Pons (tissue), 1 donor: ENCODE measurements around the gene TMEM247.

Source experiments
- DNase-seq: peaks from one replicate; pipeline ENCODE4 v3.0.0-alpha.2; 2016; ENCODE audit warnings: low spot score

Gene TMEM247

GRCh38 chr2:46489423-46490174 is 10.2 kb downstream of the TMEM247 start:
- DNase-seq: peak; percentile 71

- peak; percentile 94 for DNase-seq
These were observed 11.3 kb downstream of the TMEM247 start for GRCh38 chr2:46490521-46491141.

DNA sequence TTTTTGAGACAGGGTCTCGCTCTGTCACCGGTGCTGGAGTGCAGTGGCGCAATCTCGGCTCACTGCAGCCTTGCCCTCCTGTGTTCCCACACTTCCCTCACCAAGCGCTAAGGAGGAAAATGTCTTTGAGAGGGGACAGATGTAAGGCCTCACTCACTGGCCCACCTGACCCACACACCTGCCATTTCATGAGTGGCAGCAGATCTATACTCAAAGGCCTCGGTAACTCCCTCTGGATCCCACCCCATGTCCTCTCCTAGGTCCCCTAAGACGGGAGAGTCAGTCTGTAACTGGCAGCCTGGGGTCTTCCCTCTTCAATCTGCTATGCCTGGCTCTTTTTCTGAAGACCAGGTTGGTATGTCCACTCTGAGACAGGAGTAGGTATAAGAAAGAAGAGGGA is 12.9 kb downstream of the TMEM247 start:
- no peak for DNase-seq

- DNase-seq: no peak
These were observed 14.0 kb downstream of the TMEM247 start for GRCh38 chr2:46493241-46493970.

DNA sequence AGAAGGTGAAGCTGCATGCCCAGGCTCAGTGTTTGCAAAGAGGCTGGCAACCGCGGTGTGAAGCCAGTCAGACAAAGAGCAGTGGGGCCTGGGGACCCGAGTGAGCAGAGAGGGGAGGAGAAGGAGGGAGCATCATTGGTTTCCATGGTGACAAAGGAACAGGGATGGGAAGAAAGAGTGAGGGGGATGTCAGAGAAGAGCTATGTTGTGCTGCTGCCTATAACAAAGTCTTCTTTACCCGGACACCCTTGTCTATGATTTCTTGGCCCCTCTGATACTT is 14.5 kb downstream of the TMEM247 start:
- DNase-seq: no peak

DNA sequence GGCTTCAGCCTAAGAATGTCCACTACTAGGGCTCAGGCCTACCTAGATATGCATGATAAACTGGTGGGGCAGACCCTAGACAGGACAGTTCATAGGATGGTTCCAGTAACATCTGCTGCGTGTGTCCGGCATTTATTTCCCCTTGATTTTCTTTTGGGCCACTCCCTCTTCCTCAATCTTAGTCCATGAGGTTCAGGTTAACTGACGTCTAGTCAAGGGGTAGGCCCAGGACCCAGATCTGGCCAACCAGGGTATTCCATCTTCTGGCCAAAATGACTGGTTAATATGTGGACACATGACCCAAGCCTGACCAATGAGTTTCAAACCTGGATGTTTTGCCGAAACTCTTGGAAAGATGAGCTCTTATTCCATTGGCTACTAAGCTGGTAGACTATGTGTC is 15.2 kb downstream of the TMEM247 start:
- DNase-seq: no peak

DNA sequence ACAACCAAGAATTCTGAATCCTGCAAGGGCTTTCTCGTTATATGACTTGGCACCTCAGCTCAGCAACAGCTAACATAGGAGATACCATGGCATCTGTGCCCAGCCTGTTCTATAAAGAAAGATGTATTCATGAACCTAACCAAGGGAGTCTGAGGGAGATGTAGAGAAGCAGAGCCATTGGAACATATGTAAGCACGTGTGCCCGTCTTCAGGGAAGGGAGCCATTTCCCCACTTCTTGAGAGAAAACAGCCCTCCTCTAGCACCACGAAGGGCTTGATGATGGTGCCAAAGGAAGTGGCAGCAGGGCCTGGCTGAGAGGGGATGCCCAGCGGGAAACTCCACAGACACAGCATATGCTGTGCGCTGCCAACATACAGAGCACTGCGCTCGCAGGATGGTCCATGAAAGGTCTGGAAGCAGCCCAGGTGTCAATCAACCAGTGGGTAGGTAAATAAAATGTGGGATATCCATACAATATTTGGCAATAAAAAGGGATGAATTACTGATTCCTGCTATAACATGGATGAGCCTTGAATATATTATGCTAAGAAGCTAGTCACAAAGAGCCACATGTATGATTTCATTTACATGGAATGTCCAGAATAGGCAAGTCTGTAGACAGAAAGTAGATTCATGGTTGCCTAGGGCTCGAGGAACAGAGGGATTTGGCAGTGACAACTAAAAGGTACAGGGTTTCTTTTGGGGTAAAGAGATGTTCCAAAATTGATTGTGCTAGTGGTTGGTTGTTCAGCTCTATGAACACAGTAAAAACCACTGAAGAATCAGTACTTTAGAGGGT is 16.1 kb downstream of the TMEM247 start:
- DNase-seq: no peak

DNA sequence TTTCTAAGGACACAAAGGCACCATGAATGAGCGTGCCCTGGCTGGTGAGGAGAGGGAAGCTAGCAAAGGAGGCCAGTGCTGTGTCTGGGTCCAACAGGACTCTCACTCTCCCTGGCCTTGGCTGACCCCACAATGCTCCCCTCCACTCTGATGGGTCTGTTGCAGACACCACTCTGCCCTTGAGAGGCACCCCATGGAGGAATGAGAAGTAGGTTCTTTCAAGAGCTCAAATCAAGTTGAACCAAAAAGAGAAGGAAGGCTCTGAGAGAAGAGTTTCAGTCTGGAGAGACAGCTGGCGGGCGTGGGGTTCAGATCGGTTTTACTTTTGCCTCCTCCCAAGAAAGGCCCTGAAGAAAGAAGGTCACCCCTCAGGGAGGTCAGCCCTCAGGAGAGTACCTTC is 18.4 kb downstream of the TMEM247 start:
- no peak for DNase-seq

- no peak for DNase-seq
These were observed 19.3 kb downstream of the TMEM247 start for GRCh38 chr2:46498681-46499080.

DNA sequence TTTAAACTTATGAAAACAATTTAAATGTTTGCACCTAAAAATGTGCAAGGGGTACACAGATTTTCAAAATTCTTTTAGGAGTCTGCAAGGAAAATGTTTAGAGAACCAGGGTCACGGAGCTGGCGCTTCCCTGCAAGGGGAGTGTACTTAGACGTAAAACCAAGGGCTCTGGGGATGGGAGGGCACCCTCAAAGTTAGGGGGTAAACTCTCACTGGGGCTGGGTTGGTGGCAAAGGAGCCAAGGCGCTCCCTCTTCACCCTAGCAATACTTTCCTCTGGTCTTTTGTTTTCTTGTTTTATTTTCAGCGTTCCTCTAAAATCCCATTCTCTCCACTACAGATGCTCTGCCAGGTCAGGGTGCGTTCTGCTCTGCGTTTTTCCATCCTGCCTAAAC is 20.0 kb downstream of the TMEM247 start:
- no peak for DNase-seq

GRCh38 chr2:46500801-46501200 is 21.4 kb downstream of the TMEM247 start:
- no peak for DNase-seq

DNA sequence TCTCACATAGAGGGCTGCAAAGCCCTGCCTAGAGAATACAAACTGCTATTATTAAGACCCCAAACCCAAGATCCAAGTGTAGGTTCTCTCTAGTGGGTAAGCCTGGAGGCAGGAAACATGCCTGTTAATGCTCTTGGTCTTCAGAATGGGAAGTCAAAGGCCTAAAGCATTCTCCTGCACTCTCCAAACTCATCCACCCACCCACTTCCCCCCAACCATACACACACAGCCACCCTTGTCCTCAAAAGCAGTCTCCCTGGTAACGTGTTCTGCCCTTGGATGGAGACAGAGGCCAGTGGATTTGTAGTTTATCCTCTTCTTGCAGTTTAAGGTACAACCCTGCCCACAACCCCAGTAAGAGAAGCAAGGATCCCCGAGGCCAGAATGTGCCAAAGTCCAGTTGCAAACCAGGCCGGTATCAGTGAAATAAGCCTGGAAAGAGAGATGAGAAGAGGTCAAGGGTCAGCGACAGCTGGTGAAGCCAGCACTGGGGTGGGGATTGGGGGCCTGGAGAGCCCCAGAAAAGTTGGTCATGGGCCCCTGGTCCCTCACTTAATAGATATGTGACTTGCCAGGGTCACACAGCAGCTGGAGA is 23.0 kb downstream of the TMEM247 start:
- no peak for DNase-seq

GRCh38 chr2:46503686-46504085 is 24.3 kb downstream of the TMEM247 start:
- DNase-seq: no peak

GRCh38 chr2:46504221-46504620 is 24.9 kb downstream of the TMEM247 start:
- no peak for DNase-seq

GRCh38 chr2:46504685-46505471 is 25.5 kb downstream of the TMEM247 start:
- no peak for DNase-seq

DNA sequence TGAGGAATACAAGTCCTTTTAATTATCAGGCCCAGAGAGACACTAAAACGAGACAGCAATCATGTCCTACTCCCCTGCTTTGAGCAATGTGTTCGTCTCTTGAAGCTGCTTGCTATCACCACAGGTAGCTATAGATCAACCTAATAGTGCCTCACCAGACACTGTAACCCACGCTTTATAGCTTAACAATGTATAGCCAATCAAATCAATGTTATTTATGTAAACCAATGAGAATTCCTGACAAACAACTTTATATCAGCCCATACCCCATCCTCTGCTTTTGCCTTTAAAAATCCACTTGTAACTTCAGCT is 26.1 kb downstream of the TMEM247 start:
- DNase-seq: no peak

GRCh38 chr2:46506131-46506706 is 26.9 kb downstream of the TMEM247 start:
- no peak for DNase-seq

GRCh38 chr2:46508312-46508711 is 28.9 kb downstream of the TMEM247 start:
- no peak for DNase-seq

DNA sequence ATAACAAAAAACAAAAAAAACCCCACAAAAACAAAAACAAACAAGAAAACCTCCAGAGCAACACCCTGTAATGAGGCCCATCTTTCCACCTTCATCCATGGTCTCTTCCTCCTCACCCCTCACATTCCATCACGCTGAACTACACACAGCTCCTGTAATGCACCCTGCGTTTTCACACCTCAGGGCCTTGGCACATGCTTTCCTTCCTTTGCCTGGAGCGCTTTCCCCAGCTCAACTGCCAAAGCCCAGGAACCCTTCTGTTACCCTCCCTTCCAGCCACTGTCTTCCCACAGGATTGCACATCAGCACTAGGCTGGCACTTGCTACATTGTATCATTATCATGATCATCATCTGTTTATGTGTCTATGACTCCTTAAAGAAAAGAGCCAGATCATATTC is 29.4 kb downstream of the TMEM247 start:
- DNase-seq: no peak

DNA sequence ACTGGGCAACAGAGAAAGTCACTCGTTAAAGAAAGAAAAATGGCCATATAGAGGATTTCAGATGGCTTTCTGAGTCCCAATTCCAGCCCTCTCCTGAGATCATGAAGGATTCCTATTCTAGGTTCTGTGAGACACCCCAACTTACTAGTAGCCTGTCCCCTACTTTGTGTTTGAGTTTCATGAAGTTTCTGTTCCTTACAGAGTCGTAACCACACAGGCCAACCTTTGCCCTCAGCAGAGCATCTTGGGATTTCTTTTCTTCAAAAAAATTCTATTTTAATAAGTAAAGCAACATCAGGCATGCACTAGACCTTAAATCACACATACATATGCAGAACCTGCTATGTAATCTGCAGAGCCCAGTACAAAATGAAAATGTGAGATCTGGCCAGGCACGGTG is 30.4 kb downstream of the TMEM247 start:
- DNase-seq: no peak

DNA sequence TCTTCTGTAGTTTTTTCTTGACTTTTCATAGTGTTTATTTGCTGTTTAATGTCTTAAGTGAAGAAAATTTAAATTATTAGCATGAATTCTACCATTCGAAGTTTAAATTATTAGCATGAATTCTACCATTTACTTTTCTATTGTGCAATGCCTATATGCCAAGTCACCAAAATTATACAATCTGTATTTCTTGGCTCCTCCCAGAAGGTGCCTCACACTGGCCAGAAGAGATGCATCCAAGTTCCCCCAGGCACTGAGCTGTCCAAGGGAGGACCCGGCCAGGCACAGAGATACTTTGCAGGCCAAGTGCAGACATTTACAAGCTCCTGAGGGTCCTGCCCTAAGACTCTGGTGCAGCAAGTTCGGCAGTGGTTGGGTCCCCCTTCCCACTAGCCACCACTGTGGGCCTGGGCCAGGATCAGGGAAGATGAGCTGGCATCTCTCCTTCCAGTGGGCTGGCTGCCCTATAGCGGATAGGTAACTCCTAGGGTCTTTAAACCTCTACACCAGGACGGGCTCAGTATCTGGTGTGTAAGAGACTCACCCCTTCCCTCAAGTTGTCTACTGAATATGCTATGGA is 31.3 kb downstream of the TMEM247 start:
- no peak for DNase-seq
